Suprapubic skin (tissue), 3 donors: ENCODE measurements around the gene NKX1-2.

Source experiments
- CTCF ChIP-seq, 2 donors: fragments of 200-600 bp in 1 of 2; fragments of 450-650 bp in 1 of 2; sonication (generic) in 1 of 2; IDR thresholded peaks; one replicate each; pipeline ENCODE4 v1.5.1; 2016 to 2019; ENCODE audit warnings: antibody characterized with exemption in 2 of 2, mild to moderate bottlenecking in 1 of 2, moderate library complexity in 1 of 2
- POLR2A ChIP-seq, 2 donors: fragments of 450-650 bp; IDR thresholded peaks; one replicate each; pipeline ENCODE4 v1.6.1; 2017; ENCODE audit warnings: antibody characterized with exemption in 2 of 2, mild to moderate bottlenecking in 2 of 2, moderate library complexity in 2 of 2

- TF ChIP-seq POLR2A (IDR thresholded peaks at IDR 0.05) (no peak), CTCF (IDR thresholded peaks at IDR 0.05) (no peak)
Observed at GRCh38 chr10:124420254-124420653, 29.6 kb downstream of the NKX1-2 start.
